H1 (cell line): ENCODE measurements around the gene AIG1. TPM values are rescaled to one million over a fixed set of nuclear protein-coding genes. Genes with fewer than 3 reads are reported as not detected.
A peak's percentile ranks its signal among the peaks of the same experiment; 100 is the strongest.

ENCODE experiments used
- CTCF ChIA-PET: fragments of 300-600 bp; sonication (Branson Sonifier 250); formaldehyde crosslinking; loops from one replicate; lab custom pipeline; 2021; ENCODE audit not compliant: partially characterized antibody; lab: Charles Lee
- POLR2A ChIA-PET: fragments of 300-600 bp; sonication (Branson Sonifier 250); formaldehyde crosslinking; loops from one replicate; lab custom pipeline; 2021; ENCODE audit warnings: inconsistent platforms; ENCODE audit not compliant: partially characterized antibody; lab: Charles Lee
- DNase-seq, 2 experiments: peaks; one replicate each; pipeline versions ENCODE4 v3.0.0 to v3.0.0-alpha.2; 2010 to 2022; ENCODE audit warnings: low spot score in 2 of 2, low read depth in 1 of 2, mixed read lengths in 1 of 2
- FAIRE-seq: peaks from 2 replicates; lab custom pipeline; 2011; peaks lifted over from hg19 to GRCh38; lab: Jason Lieb, UNC
- H2AFZ ChIP-seq: 2 replicates; pipeline ENCODE4 v1.8.1; 2012; ENCODE audit warnings: low read length, inconsistent platforms
- H2AK5ac ChIP-seq: 2 replicates; pipeline ENCODE4 v1.6.1; 2013; ENCODE audit warnings: low read depth, low read length
- H2BK120ac ChIP-seq: replicated peaks from 2 replicates; pipeline ENCODE3; 2013; ENCODE audit warnings: low read depth, low read length, inconsistent platforms
- H2BK12ac ChIP-seq: 2 replicates; pipeline ENCODE4 v1.6.1; 2013; ENCODE audit warnings: low read depth, low read length
- H2BK15ac ChIP-seq: 2 replicates; pipeline ENCODE4 v1.6.1; 2013; ENCODE audit warnings: low read length
- H2BK20ac ChIP-seq: 2 replicates; pipeline ENCODE4 v1.6.1; 2013; ENCODE audit warnings: low read length
- H2BK5ac ChIP-seq: 2 replicates; pipeline ENCODE4 v1.6.1; 2013; ENCODE audit warnings: low read depth, low read length
- H3K14ac ChIP-seq: 2 replicates; pipeline ENCODE4 v1.6.1; 2013; ENCODE audit warnings: inconsistent platforms; ENCODE audit not compliant: insufficient read length
- H3K18ac ChIP-seq: 2 replicates; pipeline ENCODE4 v1.6.1; 2013; ENCODE audit warnings: low read length; ENCODE audit errors: extremely low read depth
- H3K23ac ChIP-seq: 2 replicates; pipeline ENCODE4 v1.6.1; 2013; ENCODE audit warnings: inconsistent platforms; ENCODE audit not compliant: insufficient read length
- H3K23me2 ChIP-seq: 2 replicates; pipeline ENCODE4 v1.6.1; 2013; ENCODE audit warnings: low read depth, low read length
- H3K27ac ChIP-seq: 2 replicates; pipeline ENCODE4 v1.6.1; 2011; ENCODE audit warnings: low read depth, low read length, inconsistent platforms
- H3K27me3 ChIP-seq, 4 experiments: replicated peaks in 1 of 4; 1 replicate in 1 of 4; 2 replicates in 3 of 4; pipeline versions ENCODE4 v1.6.1 to v1.8.1; 2011 to 2013; ENCODE audit warnings: low read length in 3 of 4, mild to moderate bottlenecking in 3 of 4, inconsistent platforms in 2 of 4, mixed read lengths in 2 of 4, moderate library complexity in 1 of 4; ENCODE audit not compliant: control insufficient read depth in 3 of 4, insufficient read depth in 3 of 4; ENCODE audit errors: extremely low read depth in 1 of 4
- H3K36me3 ChIP-seq, 4 experiments: 2 replicates each; pipeline versions ENCODE4 v1.6.1 to v1.8.1; 2011 to 2013; ENCODE audit warnings: mild to moderate bottlenecking in 4 of 4, low read length in 3 of 4, moderate library complexity in 2 of 4, control low read depth in 1 of 4, inconsistent platforms in 1 of 4; ENCODE audit not compliant: insufficient read depth in 4 of 4, control insufficient read depth in 2 of 4
- H3K4ac ChIP-seq: replicated peaks from 2 replicates; pipeline ENCODE3; 2013; ENCODE audit warnings: low read length, low read depth, mixed read lengths, inconsistent platforms; ENCODE audit not compliant: insufficient read length
- H3K4me1 ChIP-seq, 4 experiments: replicated peaks in 1 of 4; 1 replicate in 1 of 4; 2 replicates in 3 of 4; pipeline versions ENCODE4 v1.6.1 to v1.8.1; 2011 to 2013; ENCODE audit warnings: low read length in 3 of 4, inconsistent platforms in 2 of 4, mixed read lengths in 1 of 4; ENCODE audit not compliant: insufficient read depth in 4 of 4, control insufficient read depth in 3 of 4
- H3K4me2 ChIP-seq, 2 experiments: 2 replicates each; pipeline versions ENCODE4 v1.6.1 to v1.8.1; 2011 to 2013; ENCODE audit warnings: low read depth in 2 of 2, low read length in 2 of 2, control low read depth in 1 of 2, inconsistent platforms in 1 of 2, mild to moderate bottlenecking in 1 of 2; ENCODE audit not compliant: insufficient read depth in 1 of 2
- H3K4me3 ChIP-seq, 4 experiments: fragments of 200-600, 300-600 bp in 1 of 4; sonication (generic), shearing (Covaris generic), sonication (Bioruptor Twin) in 1 of 4; 2 replicates each; pipeline versions ENCODE4 v1.5.1 to v1.8.1; 2011 to 2016; ENCODE audit warnings: low read length in 4 of 4, low read depth in 3 of 4, control low read depth in 2 of 4, inconsistent platforms in 2 of 4, mild to moderate bottlenecking in 2 of 4, mixed read lengths in 1 of 4, moderate library complexity in 1 of 4; ENCODE audit not compliant: insufficient read depth in 2 of 4; ENCODE audit errors: extremely low read depth in 1 of 4
- H3K56ac ChIP-seq: replicated peaks from 2 replicates; pipeline ENCODE3; 2013; ENCODE audit warnings: low read depth, mild to moderate bottlenecking, mixed read lengths, low read length, inconsistent platforms; ENCODE audit not compliant: insufficient read length
- H3K79me1 ChIP-seq: 2 replicates; pipeline ENCODE4 v1.6.1; 2013; ENCODE audit warnings: low read depth, low read length, control low read depth
- H3K79me2 ChIP-seq, 2 experiments: 2 replicates each; pipeline versions ENCODE4 v1.6.1 to v1.8.1; 2012 to 2013; ENCODE audit warnings: low read length in 2 of 2, mild to moderate bottlenecking in 2 of 2, inconsistent platforms in 1 of 2; ENCODE audit not compliant: insufficient read depth in 2 of 2, control insufficient read depth in 1 of 2
- H3K9ac ChIP-seq, 4 experiments: replicated peaks in 1 of 4; 1 replicate in 1 of 4; 2 replicates in 3 of 4; pipeline versions ENCODE4 v1.6.1 to v1.8.1; 2011 to 2013; ENCODE audit warnings: low read depth in 3 of 4, low read length in 3 of 4, control low read depth in 2 of 4, mild to moderate bottlenecking in 2 of 4, moderate library complexity in 2 of 4, inconsistent platforms in 1 of 4; ENCODE audit errors: extremely low read depth in 1 of 4
- H3K9me3 ChIP-seq, 2 experiments: 2 replicates each; pipeline versions ENCODE4 v1.6.1 to v1.8.1; 2012 to 2013; ENCODE audit warnings: mild to moderate bottlenecking in 2 of 2, moderate library complexity in 2 of 2, control low read depth in 1 of 2, inconsistent platforms in 1 of 2, low read depth in 1 of 2, low read length in 1 of 2, mixed read lengths in 1 of 2; ENCODE audit not compliant: insufficient read depth in 2 of 2
- H4K20me1 ChIP-seq, 2 experiments: replicated peaks in 1 of 2; 2 replicates each; pipeline versions ENCODE3 to v1.8.1; 2011 to 2013; ENCODE audit warnings: inconsistent platforms in 2 of 2, low read length in 2 of 2, mild to moderate bottlenecking in 1 of 2; ENCODE audit not compliant: insufficient read depth in 2 of 2, control insufficient read depth in 1 of 2
- H4K5ac ChIP-seq: 2 replicates; pipeline ENCODE4 v1.6.1; 2013; ENCODE audit warnings: low read length, low read depth, mixed read lengths, inconsistent platforms; ENCODE audit not compliant: insufficient read length
- H4K8ac ChIP-seq: 2 replicates; pipeline ENCODE4 v1.8.0; 2013; ENCODE audit warnings: mild to moderate bottlenecking, moderate library complexity, low read length, inconsistent platforms; ENCODE audit not compliant: insufficient read depth; ENCODE audit errors: extremely low read depth
- H4K91ac ChIP-seq: replicated peaks from 2 replicates; pipeline ENCODE3; 2013; ENCODE audit warnings: low read length, mixed read lengths, inconsistent platforms; ENCODE audit not compliant: insufficient read length
- HDAC6 ChIP-seq: IDR thresholded peaks from one replicate; pipeline ENCODE4 v1.7.1; 2012; ENCODE audit warnings: low read depth, mild to moderate bottlenecking, inconsistent platforms, low read length, moderate library complexity
- SIN3A ChIP-seq, 2 experiments: IDR thresholded peaks in 1 of 2; conservative IDR thresholded peaks in 1 of 2; 2 replicates each; pipeline ENCODE4 v1.6.1; 2011 to 2012; ENCODE audit warnings: low read length in 2 of 2, improper control_type of control experiment in 1 of 2, low read depth in 1 of 2, mild to moderate bottlenecking in 1 of 2
- WGBS, 2 experiments: shearing (Covaris generic) in 1 of 2; methylation state at CpG; one replicate each; pipeline versions ENCODE4 v1.1.6 to v1.1.7; 2013 to 2015; ENCODE audit warnings: low lambda C conversion rate in 2 of 2, mixed read lengths in 2 of 2, inconsistent platforms in 1 of 2, low coverage in 1 of 2, missing lambda C conversion rate in 1 of 2; ENCODE audit not compliant: insufficient replicate concordance in 2 of 2, insufficient coverage in 1 of 2, insufficient read length in 1 of 2; ENCODE audit errors: extremely low coverage in 1 of 2, missing lambda C conversion rate in 1 of 2; 5-methylcytosine and 5-hydroxymethylcytosine counted together
- polyA plus RNA-seq, 7 experiments: library from polyadenylated mRNA; depleted of rRNA in 3 of 7; stranded (reverse) in 5 of 7; unstranded in 2 of 7; fragments of >200 nt in 5 of 7; fragments of 200-250 nt in 2 of 7; gene quantifications; 1 replicate in 5 of 7; 2 replicates in 1 of 7; 4 replicates in 1 of 7; pipeline versions ENCODE4 v1.2.1 to v1.2.3, GENCODE V29; 2011 to 2013; ENCODE audit warnings: missing spikeins in 2 of 7, mixed read lengths in 2 of 7
- total RNA-seq: library from RNA; stranded (reverse); fragmentation: NEBNext Ultra II Directional; extraction: Animal tissue kit (Norgen Biotek cat#: 25700); gene quantifications from 2 replicates; pipeline ENCODE4 v1.2.1, GENCODE V29; 2021

The AIG1 gene
- total and polyA plus RNA-seq, 2 of the 8 experiments (the other 6 are each of a cell fraction or from before 2014, with no cell fraction given) = 56.6 to 58.4 TPM

- no peaks in the 10 kb centered on the region for H4K20me1 ChIP-seq
- H3K79me1 ChIP-seq = no peaks in the 10 kb centered on the region; the same call in 1 of the 2 replicates
- no peak overlapping the region for H2BK5ac ChIP-seq
- H3K18ac ChIP-seq = no peak overlapping the region
- no peak overlapping the region for H3K9ac ChIP-seq
- no peak overlapping the region for H3K27ac ChIP-seq
- H3K4me3 ChIP-seq = no peak overlapping the region
- no peak overlapping the region for H4K91ac ChIP-seq
- H3K79me2 ChIP-seq = no peaks in the 10 kb centered on the region
- H3K4me2 ChIP-seq = no peak overlapping the region
- no peak overlapping the region for H3K56ac ChIP-seq
- H3K27me3 ChIP-seq = no peaks in the 10 kb centered on the region
- DNase-seq = peak in 1 of 2 experiments; percentile 54
- no peak overlapping the region for H2BK15ac ChIP-seq
- H3K14ac ChIP-seq = no peak overlapping the region
- H4K5ac ChIP-seq = no peak overlapping the region
- ChIA-PET CTCF (interaction anchor here (0.6 to 7.2 kb wide), 16 partner anchors 9 to 193 kb away, joined by 3 to 80 read pairs (median 5); no protein-coding TSS in a partner anchor), POLR2A (no interaction called here)
- H2AK5ac ChIP-seq = no peak overlapping the region
- no peaks in the 10 kb centered on the region for H3K36me3 ChIP-seq
- no peak overlapping the region for H3K23ac ChIP-seq
- H2BK12ac ChIP-seq = no peak overlapping the region
- H3K4me1 ChIP-seq = peaks cover 0 to 2% (median under 1%) of the 10 kb centered on the region in 4 experiments; a peak in 2 of 7 replicates
- H2BK120ac ChIP-seq = no peak overlapping the region
- H3K9me3 ChIP-seq = no peaks in the 10 kb centered on the region
- H2AFZ ChIP-seq = no peak overlapping the region
- 54% methylated on average over 8 of the region's 8 CpGs; no CpG with 5 or more reads in 1 of the 2 experiments for WGBS, 2 experiments
- FAIRE-seq = no peak
- H2BK20ac ChIP-seq = no peak overlapping the region
- H4K8ac ChIP-seq = no peak overlapping the region
- TF ChIP-seq HDAC6 = no peak
- TF ChIP-seq SIN3A (conservative IDR thresholded peaks at IDR 0.05 in 1 of 2, IDR thresholded peaks at IDR 0.05 in 1 of 2; ENCODE audit: low read depth in 1 of 2, low read length in 2 of 2) = 0 out of 4 replicates have a peak, but pooled peaks of 1 of the 2 experiments have one; percentile 27
- no peaks in the 10 kb centered on the region for H3K23me2 ChIP-seq
- no peak overlapping the region for H3K4ac ChIP-seq
Measured at GRCh38 chr6:143233554-143234285, 173.0 kb downstream of the AIG1 start.
